Upper lobe of right lung (tissue), 1 donor: Measurements from ENCODE around the gene TMPRSS13. TPM values are rescaled to one million over a fixed set of nuclear protein-coding genes. Genes with fewer than 3 reads are reported as not detected.

Experiments used
- ATAC-seq: fragments of 200-7000 bp; cut with Tn5 transposase; one replicate; pipeline ENCODE4 v1.9.1; 2020; ENCODE audit warnings: mild to moderate bottlenecking, moderate library complexity
- DNase-seq: peaks from one replicate; pipeline ENCODE4 v3.0.0-alpha.2; 2020
- H3K27ac ChIP-seq: fragments of 200-600 bp; one replicate; pipeline ENCODE4 v1.8.0; 2022
- H3K27me3 ChIP-seq: fragments of 200-600 bp; one replicate; pipeline ENCODE4 v1.8.0; 2022; ENCODE audit warnings: mild to moderate bottlenecking
- H3K36me3 ChIP-seq: fragments of 200-600 bp; one replicate; pipeline ENCODE4 v1.8.0; 2022
- H3K4me1 ChIP-seq: fragments of 200-600 bp; one replicate; pipeline ENCODE4 v1.8.0; 2022
- H3K4me3 ChIP-seq: fragments of 200-600 bp; one replicate; pipeline ENCODE4 v1.8.0; 2022; ENCODE audit warnings: mild to moderate bottlenecking
- H3K9me3 ChIP-seq: fragments of 200-600 bp; one replicate; pipeline ENCODE4 v1.8.0; 2022
- CTCF ChIP-seq: fragments of 200-600 bp; IDR thresholded peaks from one replicate; pipeline ENCODE4 v1.8.0; 2022; ENCODE audit warnings: antibody characterized with exemption
- intact Hi-C: fragments of 100-400 bp; cut with DNase I; formaldehyde crosslinking; loops from one replicate; pipeline ENCODE4 v1.11.0; 2022
- total RNA-seq: library from RNA; stranded (reverse); fragmentation: NEBNext Ultra II Directional; extraction: Animal tissue kit (Norgen Biotek cat#: 25700); gene quantifications from one replicate; pipeline ENCODE4 v1.2.1, GENCODE V29; 2021
- donor health status: DM: no; HTN: yes; CAD: no; lungs with severe emphysema.

The TMPRSS13 gene
- total RNA-seq, 1 donor from 2014 or later, result 9.9 TPM

GRCh38 chr11:117855186-117855845 lies 73.9 kb downstream of the TMPRSS13 start:
- DNase-seq (no peak), ATAC-seq (no peak)
- peaks cover 6% of the 10 kb centered on the region for H3K9me3 ChIP-seq
- H3K36me3 ChIP-seq, result no peaks in the 10 kb centered on the region
- peaks cover 18% of the 10 kb centered on the region for H3K4me1 ChIP-seq
- H3K27ac ChIP-seq, result no peak overlapping the region
- intact Hi-C loops, result no loop called here
- no peak for TF ChIP-seq CTCF
- H3K4me3 ChIP-seq, result no peak overlapping the region
- H3K27me3 ChIP-seq, result no peaks in the 10 kb centered on the region

- Histone ChIP-seq H3K4me1 (peaks cover 18% of the 10 kb centered on the region), H3K4me3 (no peak overlapping the region)
- no peak for TF ChIP-seq CTCF
These were observed 76.9 kb downstream of the TMPRSS13 start for GRCh38 chr11:117852309-117852708.

GRCh38 chr11:117851852-117852251 lies 77.3 kb downstream of the TMPRSS13 start:
- peak; percentile 13 for ATAC-seq
- H3K9me3 ChIP-seq, result peaks cover 6% of the 10 kb centered on the region
- peaks cover 16% of the 10 kb centered on the region for H3K4me1 ChIP-seq
- no peak overlapping the region for H3K27ac ChIP-seq
- no peak for DNase-seq
- intact Hi-C loops, result no loop called here
- H3K27me3 ChIP-seq, result no peaks in the 10 kb centered on the region
- no peak for TF ChIP-seq CTCF
- H3K4me3 ChIP-seq, result no peak overlapping the region
- H3K36me3 ChIP-seq, result no peaks in the 10 kb centered on the region

More at GRCh38 chr11:117852309-117852708, 76.9 kb downstream of the TMPRSS13 start:
- no peak overlapping the region for H3K27ac ChIP-seq
- DNase-seq (no peak), ATAC-seq (no peak)
- H3K27me3 ChIP-seq, result no peaks in the 10 kb centered on the region
- no peaks in the 10 kb centered on the region for H3K36me3 ChIP-seq
- peaks cover 6% of the 10 kb centered on the region for H3K9me3 ChIP-seq
- intact Hi-C loops, result no loop called here

- intact Hi-C loops, result no loop called here
- no peak for DNase-seq
- peaks cover 6% of the 10 kb centered on the region for H3K9me3 ChIP-seq
- H3K27ac ChIP-seq, result no peak overlapping the region
- no peaks in the 10 kb centered on the region for H3K36me3 ChIP-seq
- H3K4me1 ChIP-seq, result peaks cover 14% of the 10 kb centered on the region
- H3K4me3 ChIP-seq, result no peak overlapping the region
- no peak for ATAC-seq
- no peaks in the 10 kb centered on the region for H3K27me3 ChIP-seq
- TF ChIP-seq CTCF, result no peak
These were observed 78.1 kb downstream of the TMPRSS13 start for GRCh38 chr11:117851106-117851505.

Other genes with a start within 250 kb of the TMPRSS13 start
- 1.3 TPM for gene DSCAML1, start 132.2 kb downstream of the TMPRSS13 start, total RNA-seq
- 3.6 TPM for gene FXYD2, start 104.7 kb downstream of the TMPRSS13 start, total RNA-seq
- gene FXYD6, start 52.7 kb downstream of the TMPRSS13 start, total RNA-seq, result 59.0 TPM
- 33.8 TPM for gene IL10RA, start 57.0 kb upstream of the TMPRSS13 start, total RNA-seq
- 3.0 TPM for gene TMPRSS4, start 147.7 kb upstream of the TMPRSS13 start, total RNA-seq
- not detected for gene SMIM35, start 157.6 kb upstream of the TMPRSS13 start, total RNA-seq
- 7.2 TPM for gene SCN4B, start 223.4 kb upstream of the TMPRSS13 start, total RNA-seq
- gene SCN2B, start 247.2 kb upstream of the TMPRSS13 start, total RNA-seq, result 2.5 TPM